Skeletal muscle tissue (tissue), 4 donors: ENCODE data around the gene C7. TPM values are rescaled to one million over a fixed set of nuclear protein-coding genes. Genes with fewer than 3 reads are reported as not detected.

Experiments used
- H3K27ac ChIP-seq: one replicate; pipeline ENCODE4 v1.7.0; 2013; ENCODE audit warnings: mild to moderate bottlenecking, low read depth, low read length, inconsistent platforms
- H3K27me3 ChIP-seq, 3 donors: one replicate each; pipeline ENCODE4 v1.7.0; 2013; ENCODE audit warnings: low read length in 3 of 3; ENCODE audit not compliant: control insufficient read depth in 3 of 3, insufficient read depth in 3 of 3
- H3K36me3 ChIP-seq, 3 donors: one replicate each; pipeline ENCODE4 v1.7.0; 2013; ENCODE audit warnings: low read length in 3 of 3; ENCODE audit not compliant: control insufficient read depth in 3 of 3, insufficient read depth in 3 of 3
- H3K4me1 ChIP-seq, 3 donors: one replicate each; pipeline ENCODE4 v1.7.0; 2013; ENCODE audit warnings: low read length in 3 of 3, mild to moderate bottlenecking in 3 of 3; ENCODE audit not compliant: control insufficient read depth in 3 of 3, insufficient read depth in 3 of 3
- H3K4me3 ChIP-seq, 3 donors: one replicate each; pipeline ENCODE4 v1.7.0; 2013; ENCODE audit warnings: low read length in 3 of 3
- H3K9ac ChIP-seq, 3 donors: one replicate each; pipeline ENCODE4 v1.7.0; 2013; ENCODE audit warnings: low read length in 3 of 3, mild to moderate bottlenecking in 3 of 3, moderate library complexity in 2 of 3, low read depth in 1 of 3
- H3K9me3 ChIP-seq, 3 donors: one replicate each; pipeline ENCODE4 v1.7.0; 2013; ENCODE audit warnings: low read length in 3 of 3; ENCODE audit not compliant: control insufficient read depth in 3 of 3
- total RNA-seq: library from RNA; depleted of rRNA; stranded (reverse); fragments of >200 nt; gene quantifications from one replicate; pipeline ENCODE4 v1.2.3, GENCODE V29; 2014
- donor health status: Osteomylitis.

C7 gene
- total RNA-seq, 1 donor from 2014 or later = 15.1 TPM

DNA sequence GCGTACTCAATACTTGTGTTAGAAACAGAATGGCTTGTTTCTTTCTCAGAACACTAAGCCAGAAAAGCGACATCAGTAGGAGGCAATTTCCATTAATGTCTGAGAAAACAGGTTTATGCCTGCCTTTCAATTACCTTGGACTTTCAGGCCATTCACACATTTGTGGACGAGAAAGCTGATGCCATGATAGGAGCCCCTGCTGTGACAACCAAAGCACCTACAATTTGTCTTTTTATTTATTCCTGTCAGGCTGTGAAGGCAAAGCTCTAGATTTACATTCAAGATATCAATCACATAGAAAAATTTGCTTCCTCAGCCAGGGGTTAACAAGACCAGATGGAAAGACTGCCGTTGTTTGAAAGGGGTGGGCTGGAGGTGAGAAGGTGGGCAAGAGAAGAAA is 76.2 kb downstream of the C7 start:
- H3K4me3 ChIP-seq = no peak overlapping the region
- H3K9me3 ChIP-seq = no peaks in the 10 kb centered on the region
- H3K27me3 ChIP-seq = no peaks in the 10 kb centered on the region
- no peaks in the 10 kb centered on the region for H3K4me1 ChIP-seq
- no peaks in the 10 kb centered on the region for H3K36me3 ChIP-seq
- no peak overlapping the region for H3K9ac ChIP-seq
- no peak overlapping the region for H3K27ac ChIP-seq

DNA sequence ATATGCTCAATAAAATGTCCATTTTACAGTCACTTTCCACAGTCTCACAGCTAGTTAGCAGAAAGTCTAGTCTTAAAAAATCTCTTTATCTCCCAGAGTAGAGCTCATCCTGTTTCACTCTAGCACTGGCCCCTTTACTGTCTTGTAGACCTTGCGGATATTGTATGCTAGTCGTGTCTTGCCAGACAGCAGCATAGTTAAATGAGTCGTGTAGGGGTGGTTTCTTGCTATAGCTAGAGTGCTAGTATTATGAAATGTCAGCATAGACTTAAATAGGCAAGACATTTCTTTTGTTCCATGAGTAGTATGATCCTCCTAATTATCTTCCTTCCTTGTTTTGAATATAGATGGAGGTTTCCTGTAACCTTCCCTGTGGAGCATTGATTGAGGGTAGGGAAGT is 77.4 kb downstream of the C7 start:
- Histone ChIP-seq H3K9me3 (no peaks in the 10 kb centered on the region), H3K27me3 (no peaks in the 10 kb centered on the region), H3K27ac (no peak overlapping the region), H3K36me3 (no peaks in the 10 kb centered on the region), H3K4me3 (no peak overlapping the region), H3K4me1 (no peaks in the 10 kb centered on the region), H3K9ac (no peak overlapping the region)

DNA sequence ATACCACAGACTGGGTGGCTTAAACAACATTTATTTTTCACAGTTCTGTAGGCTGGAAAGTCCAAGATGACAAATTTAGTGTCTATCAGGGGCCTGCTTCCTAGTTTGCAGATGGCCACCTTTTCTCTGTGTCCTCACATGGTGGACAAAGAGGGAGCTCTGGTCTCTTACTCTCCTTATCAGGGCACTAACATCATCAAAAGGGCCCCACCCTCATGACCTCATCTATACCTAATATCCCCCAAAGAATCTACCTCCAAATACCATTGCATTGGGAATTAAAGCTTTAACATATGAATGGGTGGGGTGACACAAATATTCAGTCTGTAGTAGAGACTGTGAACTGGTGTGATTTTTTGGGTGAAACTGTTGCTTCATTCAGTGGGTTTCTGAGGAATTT is 78.1 kb downstream of the C7 start:
- Histone ChIP-seq H3K4me1 (peaks cover 0 to 6% (median under 1%) of the 10 kb centered on the region in 3 donors), H3K4me3 (no peak overlapping the region), H3K27me3 (no peaks in the 10 kb centered on the region), H3K36me3 (no peaks in the 10 kb centered on the region), H3K9ac (no peak overlapping the region), H3K9me3 (no peaks in the 10 kb centered on the region), H3K27ac (no peak overlapping the region)

DNA sequence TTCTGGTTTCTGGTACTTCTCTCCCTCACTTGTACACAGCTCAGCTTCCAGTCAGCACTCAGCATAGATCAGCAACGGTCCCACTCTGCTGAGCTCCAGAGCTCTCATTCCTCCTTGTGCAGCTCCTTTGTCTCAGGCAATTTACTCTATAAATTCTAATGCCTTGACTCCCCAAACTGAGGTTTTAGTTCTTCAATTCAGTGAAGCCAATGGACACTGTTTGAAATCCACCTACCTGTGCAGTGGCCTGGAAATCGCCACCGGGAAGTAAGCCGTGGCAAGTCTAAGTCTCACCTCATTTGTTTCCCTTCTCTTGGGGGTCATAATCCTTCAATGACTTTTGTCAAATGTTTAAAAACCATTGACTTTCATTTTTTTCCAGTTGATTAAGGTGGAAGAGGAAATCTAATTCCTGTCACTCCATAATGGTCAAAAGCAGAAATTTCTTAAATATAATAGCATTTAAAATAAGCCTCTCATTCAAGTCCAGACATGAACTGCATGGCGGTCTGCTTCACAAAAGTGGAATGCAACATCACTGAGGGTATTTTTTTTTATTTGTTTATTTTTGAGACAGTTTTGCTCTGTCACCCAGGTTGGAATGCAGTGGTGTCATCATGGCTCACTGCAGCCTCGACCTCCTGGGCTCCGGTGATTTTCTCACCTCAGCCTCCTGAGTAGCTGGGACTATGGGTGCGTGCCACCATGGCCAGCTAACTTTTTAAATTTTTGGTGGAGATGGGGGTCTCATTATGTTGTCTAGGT is 79.6 kb downstream of the C7 start:
- Histone ChIP-seq H3K27ac (no peak overlapping the region), H3K27me3 (no peaks in the 10 kb centered on the region), H3K4me1 (peaks cover 0 to 7% (median 3%) of the 10 kb centered on the region in 3 donors), H3K9ac (no peak overlapping the region), H3K36me3 (no peaks in the 10 kb centered on the region), H3K9me3 (no peaks in the 10 kb centered on the region), H3K4me3 (no peak overlapping the region)

DNA sequence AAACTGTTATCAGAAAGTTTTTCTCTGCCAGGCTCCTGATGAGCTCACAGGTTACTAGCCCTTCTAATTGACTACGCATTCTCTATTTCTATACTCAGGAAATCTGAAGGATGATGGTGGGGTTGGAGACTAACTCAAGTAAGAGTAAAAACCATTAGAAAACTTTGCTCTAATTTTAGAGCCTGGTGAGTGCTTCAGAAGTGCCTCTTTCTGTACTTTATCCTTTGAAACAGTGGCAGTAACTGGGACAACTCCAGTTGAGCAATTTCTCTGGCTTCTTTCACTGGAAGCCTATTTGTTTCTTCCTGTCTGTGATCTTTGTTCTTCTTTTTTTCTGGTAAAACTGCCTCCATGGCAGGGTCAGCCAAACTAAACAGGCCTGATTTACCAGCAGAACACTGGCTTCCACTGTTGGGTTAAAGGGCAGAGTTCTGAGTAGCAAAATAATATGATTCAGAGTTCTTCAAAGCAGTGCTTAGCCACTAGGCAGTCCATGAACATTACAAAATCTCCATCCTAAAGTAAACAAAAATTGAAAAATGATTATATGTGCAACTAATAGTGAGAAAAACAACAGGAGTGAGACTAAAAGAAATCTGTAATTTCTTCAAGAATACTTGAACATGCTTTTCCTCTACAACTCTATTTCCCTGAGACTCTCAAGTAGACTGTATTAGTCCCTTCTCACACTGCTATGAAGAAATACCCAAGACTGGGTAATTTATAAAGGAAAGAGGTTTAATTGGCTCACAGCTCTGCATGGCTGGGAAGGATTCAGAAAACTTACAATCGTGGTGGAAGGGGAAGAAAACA is 82.1 kb downstream of the C7 start:
- Histone ChIP-seq H3K9me3 (no peaks in the 10 kb centered on the region), H3K4me1 (peaks cover 0 to 7% (median 3%) of the 10 kb centered on the region in 3 donors), H3K9ac (no peak overlapping the region), H3K27me3 (no peaks in the 10 kb centered on the region), H3K27ac (peak overlapping the region; percentile 71), H3K36me3 (no peaks in the 10 kb centered on the region), H3K4me3 (no peak overlapping the region)

DNA sequence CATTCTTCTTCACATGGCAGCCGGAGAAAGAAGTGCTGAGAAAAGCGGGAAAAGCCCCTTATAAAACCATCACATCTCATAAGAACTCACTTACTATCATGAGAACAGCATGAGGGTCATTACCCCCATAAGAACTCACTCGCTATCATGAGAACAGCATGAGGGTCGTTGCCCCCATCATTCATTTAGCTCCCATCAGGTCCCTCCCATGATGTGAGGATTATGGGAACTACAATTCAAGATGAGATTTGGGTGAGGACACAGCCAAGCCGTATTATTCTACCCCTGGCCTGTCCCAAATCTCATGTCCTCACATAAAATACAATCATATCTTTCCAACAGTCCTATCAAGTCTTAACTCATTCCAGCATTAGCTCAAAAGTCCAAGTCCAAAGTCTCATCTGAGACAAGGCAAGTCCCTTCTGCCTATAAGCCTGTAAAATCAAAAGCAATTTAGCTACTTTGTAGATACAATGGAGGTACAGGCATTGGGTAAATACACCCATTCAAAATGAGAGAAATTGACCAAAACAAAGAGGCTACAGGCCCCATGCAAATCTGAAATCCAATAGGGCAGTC is 82.8 kb downstream of the C7 start:
- H3K4me3 ChIP-seq = no peak overlapping the region
- no peaks in the 10 kb centered on the region for H3K36me3 ChIP-seq
- H3K27me3 ChIP-seq = no peaks in the 10 kb centered on the region
- H3K27ac ChIP-seq = peak overlapping the region; percentile 71
- H3K4me1 ChIP-seq = peaks cover 0 to 7% (median 3%) of the 10 kb centered on the region in 3 donors
- H3K9me3 ChIP-seq = no peaks in the 10 kb centered on the region
- no peak overlapping the region for H3K9ac ChIP-seq

DNA sequence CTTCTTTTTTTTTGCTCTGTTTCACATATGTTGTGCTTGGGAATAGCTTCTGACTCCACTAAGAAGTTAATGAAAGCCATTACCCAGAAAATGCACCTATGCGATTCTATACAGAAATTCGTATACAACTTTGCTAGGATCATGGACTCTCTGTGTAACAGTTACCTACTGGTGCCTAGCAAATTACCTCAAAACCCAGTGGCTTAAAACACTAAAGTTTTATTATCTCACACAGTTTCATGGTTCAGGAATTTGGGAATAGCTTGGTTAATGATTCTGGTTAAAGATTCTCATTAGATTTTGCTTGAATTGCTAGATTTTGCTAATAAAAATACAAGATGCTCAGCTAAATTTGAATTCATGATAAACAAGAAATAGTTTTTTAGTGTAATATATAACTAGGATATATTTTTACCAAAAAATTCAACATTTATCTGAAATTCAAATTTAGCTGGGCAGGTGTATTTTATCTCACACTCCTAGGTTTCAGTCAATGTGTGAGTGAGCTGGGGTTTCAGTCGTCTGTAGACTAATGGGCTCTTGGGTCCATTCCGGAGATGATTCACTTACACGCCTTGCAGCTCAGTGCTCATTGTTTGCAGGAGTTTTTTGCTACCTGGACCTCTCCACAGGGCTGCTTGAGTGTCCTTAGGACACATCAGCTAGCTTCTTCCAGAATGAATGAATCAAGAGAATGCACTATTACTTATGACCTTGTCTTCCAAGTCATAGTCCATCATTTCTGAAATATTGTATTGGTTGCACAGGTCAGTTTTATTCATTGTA is 86.7 kb downstream of the C7 start:
- Histone ChIP-seq H3K9ac (no peak overlapping the region), H3K27ac (no peak overlapping the region), H3K36me3 (no peaks in the 10 kb centered on the region), H3K9me3 (no peaks in the 10 kb centered on the region), H3K27me3 (no peaks in the 10 kb centered on the region), H3K4me3 (no peak overlapping the region), H3K4me1 (peaks cover 0 to 7% (median 3%) of the 10 kb centered on the region in 3 donors)

DNA sequence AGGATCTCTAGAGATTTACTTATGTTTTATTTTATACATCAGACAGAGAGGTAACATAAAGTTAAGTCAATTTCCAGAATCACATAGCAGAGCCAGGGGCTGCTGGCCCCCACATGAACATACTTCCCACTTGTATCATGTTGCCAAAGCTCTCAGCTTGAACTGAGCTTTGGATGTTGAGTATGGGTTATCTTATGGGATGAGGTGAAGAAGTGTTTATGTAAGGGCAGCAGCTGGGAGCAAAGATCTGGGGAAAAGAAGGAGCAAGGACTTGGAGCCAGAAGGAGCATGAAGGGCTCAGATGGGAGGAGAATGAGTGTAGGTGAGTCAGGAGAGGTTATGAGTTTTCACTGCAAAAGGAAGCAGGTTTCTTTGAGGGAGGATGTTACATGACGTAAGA is 89.8 kb downstream of the C7 start:
- H3K4me1 ChIP-seq = no peaks in the 10 kb centered on the region
- no peak overlapping the region for H3K4me3 ChIP-seq
- H3K27me3 ChIP-seq = no peaks in the 10 kb centered on the region
- H3K36me3 ChIP-seq = no peaks in the 10 kb centered on the region
- H3K9me3 ChIP-seq = no peaks in the 10 kb centered on the region
- no peak overlapping the region for H3K27ac ChIP-seq
- H3K9ac ChIP-seq = no peak overlapping the region

DNA sequence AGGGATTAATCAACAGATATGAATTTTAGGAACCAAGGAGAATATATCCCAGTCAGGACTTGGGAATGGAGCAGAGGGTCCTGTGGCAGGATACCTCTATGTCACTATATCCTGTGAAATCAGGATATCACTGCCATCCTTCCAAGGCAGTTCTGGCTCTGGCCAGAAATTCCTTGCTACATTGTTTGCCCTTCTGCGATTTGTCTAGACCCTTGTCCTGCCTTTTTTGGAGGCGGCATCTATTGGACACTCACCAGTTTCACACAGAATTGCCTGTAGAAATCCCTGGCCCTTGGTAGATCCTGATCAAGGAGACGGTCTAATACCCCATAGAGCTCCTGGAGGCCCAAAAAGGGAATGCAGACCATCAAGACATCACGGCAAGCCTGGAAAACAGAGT is 90.7 kb downstream of the C7 start:
- H3K4me1 ChIP-seq = no peaks in the 10 kb centered on the region
- no peaks in the 10 kb centered on the region for H3K27me3 ChIP-seq
- H3K27ac ChIP-seq = no peak overlapping the region
- H3K4me3 ChIP-seq = no peak overlapping the region
- no peaks in the 10 kb centered on the region for H3K9me3 ChIP-seq
- no peak overlapping the region for H3K9ac ChIP-seq
- H3K36me3 ChIP-seq = no peaks in the 10 kb centered on the region
